Kasumi-1 (cell line): Measurements from ENCODE around the gene PRR27.

ENCODE experiments used
- DNase-seq, 2 experiments: peaks; one replicate each; lab custom pipeline; 2025; lab: John Stamatoyannopoulos, UW

Gene PRR27

GRCh38 chr4:70153937-70154336 lies at the start of gene PRR27:
Gene PRR27 (plus strand): TSS chr4:70154237. CDS start chr4:70154376, 139 bp downstream.
- no peak for DNase-seq

- no peak for DNase-seq
Observed at GRCh38 chr4:70110917-70111316, 43.1 kb upstream of the PRR27 start.

- DNase-seq, result no peak
Observed at GRCh38 chr4:70113656-70114055, 40.4 kb upstream of the PRR27 start.

- no peak for DNase-seq
Observed at GRCh38 chr4:70114096-70114495, 39.9 kb upstream of the PRR27 start.

GRCh38 chr4:70120323-70120722 lies 33.7 kb upstream of the PRR27 start:
- DNase-seq, result no peak

- no peak for DNase-seq
Observed at GRCh38 chr4:70133473-70133872, 20.6 kb upstream of the PRR27 start.

GRCh38 chr4:70138751-70139150 lies 15.3 kb upstream of the PRR27 start:
- no peak for DNase-seq

GRCh38 chr4:70151271-70151670 lies 2.8 kb upstream of the PRR27 start:
- DNase-seq, result no peak

- DNase-seq, result no peak
Observed at GRCh38 chr4:70152088-70152487, 1.9 kb upstream of the PRR27 start.

- no peak for DNase-seq
Observed at GRCh38 chr4:70158576-70158975, 4.5 kb downstream of the PRR27 start.

GRCh38 chr4:70177090-70177489 lies 23.1 kb downstream of the PRR27 start:
- no peak for DNase-seq

GRCh38 chr4:70178075-70178660 lies 24.1 kb downstream of the PRR27 start:
- DNase-seq, result no peak

GRCh38 chr4:70179811-70180210 lies 25.8 kb downstream of the PRR27 start:
- DNase-seq, result no peak

GRCh38 chr4:70181864-70182263 lies 27.8 kb downstream of the PRR27 start:
- DNase-seq, result no peak

GRCh38 chr4:70182517-70183167 lies 28.6 kb downstream of the PRR27 start:
- DNase-seq, result no peak

GRCh38 chr4:70183168-70183939 lies 29.3 kb downstream of the PRR27 start:
- DNase-seq, result peak; percentile 69 to 72

GRCh38 chr4:70183940-70184246 lies 29.9 kb downstream of the PRR27 start:
- DNase-seq, result no peak

GRCh38 chr4:70187216-70187615 lies 33.2 kb downstream of the PRR27 start:
- DNase-seq, result no peak

- no peak for DNase-seq
Observed at GRCh38 chr4:70190579-70190978, 36.5 kb downstream of the PRR27 start.

- no peak for DNase-seq
Observed at GRCh38 chr4:70191647-70192046, 37.6 kb downstream of the PRR27 start.

- DNase-seq, result no peak
Observed at GRCh38 chr4:70192895-70193294, 38.9 kb downstream of the PRR27 start.

- no peak for DNase-seq
Observed at GRCh38 chr4:70195425-70195824, 41.4 kb downstream of the PRR27 start, which contains the start of gene ODAM. Gene ODAM (plus strand): TSS chr4:70195725. CDS start chr4:70196544, 819 bp downstream.

GRCh38 chr4:70196857-70197256 lies 42.8 kb downstream of the PRR27 start:
- DNase-seq, result no peak
